Neutrophil (primary cell): ENCODE results near the gene CACNA1C.

Experiments used
- H3K27ac ChIP-seq: fragments of 200-600 bp; sonication (generic); 2 replicates; pipeline ENCODE4 v1.5.1; 2016; ENCODE audit warnings: mild to moderate bottlenecking, moderate library complexity
- H3K27me3 ChIP-seq: fragments of 200-600 bp; sonication (generic); 2 replicates; pipeline ENCODE4 v1.6.0; 2016; ENCODE audit warnings: mild to moderate bottlenecking
- H3K36me3 ChIP-seq: fragments of 200-600 bp; sonication (generic); 2 replicates; pipeline ENCODE4 v1.5.1; 2017
- H3K4me1 ChIP-seq, 2 experiments: fragments of 200-600 bp in 1 of 2; sonication (generic) in 1 of 2; 1 replicate in 1 of 2; 2 replicates in 1 of 2; pipeline versions ENCODE4 v1.5.1 to v1.6.1; 2013 to 2016; ENCODE audit warnings: low read depth in 1 of 2, low read length in 1 of 2, mild to moderate bottlenecking in 1 of 2, moderate library complexity in 1 of 2; ENCODE audit not compliant: control insufficient read depth in 1 of 2, insufficient read depth in 1 of 2
- H3K4me3 ChIP-seq, 2 experiments: fragments of 200-600 bp in 1 of 2; sonication (generic) in 1 of 2; 1 replicate in 1 of 2; 2 replicates in 1 of 2; pipeline ENCODE4 v1.5.1; 2013 to 2016; ENCODE audit warnings: low read depth in 1 of 2, low read length in 1 of 2, mild to moderate bottlenecking in 1 of 2, moderate library complexity in 1 of 2
- H3K9me3 ChIP-seq: fragments of 200-600 bp; sonication (generic); 2 replicates; pipeline ENCODE4 v1.5.1; 2016
- CTCF ChIP-seq: fragments of 200-600 bp; sonication (generic); IDR thresholded peaks from 2 replicates; pipeline ENCODE4 v1.5.1; 2016; ENCODE audit warnings: antibody characterized with exemption

Gene CACNA1C

GRCh38 chr12:2068653-2069052 lies 15.9 kb downstream of the CACNA1C start:
- no peaks in the 10 kb centered on the region for H3K36me3 ChIP-seq
- H3K4me1 ChIP-seq = peaks cover 10 to 11% of the 10 kb centered on the region in 2 experiments
- no peak overlapping the region for H3K27ac ChIP-seq
- no peak overlapping the region for H3K4me3 ChIP-seq
- no peaks in the 10 kb centered on the region for H3K9me3 ChIP-seq
- no peak for TF ChIP-seq CTCF
- H3K27me3 ChIP-seq = no peaks in the 10 kb centered on the region

GRCh38 chr12:2070440-2071045 lies 17.8 kb downstream of the CACNA1C start:
- no peaks in the 10 kb centered on the region for H3K27me3 ChIP-seq
- H3K9me3 ChIP-seq = no peaks in the 10 kb centered on the region
- H3K36me3 ChIP-seq = no peaks in the 10 kb centered on the region
- no peak overlapping the region for H3K4me3 ChIP-seq
- no peak for TF ChIP-seq CTCF
- H3K27ac ChIP-seq = no peak overlapping the region
- H3K4me1 ChIP-seq = no peaks in the 10 kb centered on the region

GRCh38 chr12:2074792-2075191 lies 22.0 kb downstream of the CACNA1C start:
- H3K27ac ChIP-seq = no peak overlapping the region
- no peak for TF ChIP-seq CTCF
- no peak overlapping the region for H3K4me3 ChIP-seq
- H3K4me1 ChIP-seq = no peaks in the 10 kb centered on the region
- no peaks in the 10 kb centered on the region for H3K9me3 ChIP-seq
- no peaks in the 10 kb centered on the region for H3K27me3 ChIP-seq
- no peaks in the 10 kb centered on the region for H3K36me3 ChIP-seq

- Histone ChIP-seq H3K27me3 (no peaks in the 10 kb centered on the region), H3K4me1 (no peaks in the 10 kb centered on the region), H3K27ac (no peak overlapping the region), H3K9me3 (no peaks in the 10 kb centered on the region), H3K36me3 (no peaks in the 10 kb centered on the region), H3K4me3 (no peak overlapping the region)
- no peak for TF ChIP-seq CTCF
Observed at GRCh38 chr12:2075508-2076195, 22.9 kb downstream of the CACNA1C start.

- Histone ChIP-seq H3K4me1 (no peaks in the 10 kb centered on the region), H3K4me3 (no peak overlapping the region), H3K9me3 (no peaks in the 10 kb centered on the region), H3K27me3 (no peaks in the 10 kb centered on the region), H3K36me3 (no peaks in the 10 kb centered on the region), H3K27ac (no peak overlapping the region)
- no peak for TF ChIP-seq CTCF
Observed at GRCh38 chr12:2076196-2076570, 23.4 kb downstream of the CACNA1C start.
